Esophagus muscularis mucosa (tissue), 4 donors: Measurements from ENCODE around the gene CLDN10.

Experiments
- EP300 ChIP-seq: sonication (generic); formaldehyde crosslinking; IDR thresholded peaks from one replicate; pipeline ENCODE4 v1.6.1; 2017; ENCODE audit warnings: antibody characterized with exemption
- POLR2A ChIP-seq: fragments of 450-650 bp; IDR thresholded peaks from one replicate; pipeline ENCODE4 v1.6.1; 2017; ENCODE audit warnings: antibody characterized with exemption, moderate library complexity, mild to moderate bottlenecking, low read depth
- POLR2AphosphoS5 ChIP-seq, 2 donors: sonication (generic); formaldehyde crosslinking; IDR thresholded peaks; one replicate each; pipeline ENCODE4 v1.6.1; 2017; ENCODE audit warnings: antibody characterized with exemption in 2 of 2
- TF ChIP-seq, protein P1 (sequence below), 3 experiments: fragments of 200-600 bp in 2 of 3; fragments of 450-650 bp in 1 of 3; sonication (generic) in 2 of 3; IDR thresholded peaks; one replicate each; pipeline ENCODE4 v1.5.1; 2017 to 2019; ENCODE audit warnings: antibody characterized with exemption in 3 of 3, mild to moderate bottlenecking in 2 of 3, moderate library complexity in 1 of 3

DNA sequence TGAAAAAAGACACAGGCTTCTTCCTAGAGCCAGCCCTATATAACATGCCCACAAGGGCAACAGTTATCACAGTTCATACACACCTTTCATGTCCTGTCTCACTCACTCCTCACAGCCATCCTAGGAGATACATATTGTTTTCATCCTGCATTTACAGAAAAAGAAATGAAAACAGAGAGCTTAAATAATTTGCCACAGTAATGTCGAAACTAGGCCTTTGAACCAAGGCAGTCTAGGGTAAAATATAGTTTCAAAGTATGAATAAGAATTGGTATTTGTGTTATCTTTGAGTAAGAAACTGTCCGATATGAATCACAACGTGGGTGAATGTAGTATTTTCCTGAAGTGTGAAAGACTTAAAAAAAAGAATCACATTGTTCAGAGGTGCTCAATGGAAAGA lies 26.8 kb downstream of the CLDN10 start:
- TF ChIP-seq, protein P1, sequence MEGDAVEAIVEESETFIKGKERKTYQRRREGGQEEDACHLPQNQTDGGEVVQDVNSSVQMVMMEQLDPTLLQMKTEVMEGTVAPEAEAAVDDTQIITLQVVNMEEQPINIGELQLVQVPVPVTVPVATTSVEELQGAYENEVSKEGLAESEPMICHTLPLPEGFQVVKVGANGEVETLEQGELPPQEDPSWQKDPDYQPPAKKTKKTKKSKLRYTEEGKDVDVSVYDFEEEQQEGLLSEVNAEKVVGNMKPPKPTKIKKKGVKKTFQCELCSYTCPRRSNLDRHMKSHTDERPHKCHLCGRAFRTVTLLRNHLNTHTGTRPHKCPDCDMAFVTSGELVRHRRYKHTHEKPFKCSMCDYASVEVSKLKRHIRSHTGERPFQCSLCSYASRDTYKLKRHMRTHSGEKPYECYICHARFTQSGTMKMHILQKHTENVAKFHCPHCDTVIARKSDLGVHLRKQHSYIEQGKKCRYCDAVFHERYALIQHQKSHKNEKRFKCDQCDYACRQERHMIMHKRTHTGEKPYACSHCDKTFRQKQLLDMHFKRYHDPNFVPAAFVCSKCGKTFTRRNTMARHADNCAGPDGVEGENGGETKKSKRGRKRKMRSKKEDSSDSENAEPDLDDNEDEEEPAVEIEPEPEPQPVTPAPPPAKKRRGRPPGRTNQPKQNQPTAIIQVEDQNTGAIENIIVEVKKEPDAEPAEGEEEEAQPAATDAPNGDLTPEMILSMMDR (IDR thresholded peaks at IDR 0.05): no peak
- TF ChIP-seq POLR2AphosphoS5 (IDR thresholded peaks at IDR 0.05): no peak
- TF ChIP-seq POLR2A: no peak
- no peak for TF ChIP-seq EP300
